HepG2 (cell line): ENCODE results near the gene RPL34. TPM values are rescaled to one million over a fixed set of nuclear protein-coding genes. Genes with fewer than 3 reads are reported as not detected.

Experiments used
- AKAP8 ChIP-seq: sonication (generic); formaldehyde crosslinking; IDR thresholded peaks from 2 replicates; pipeline ENCODE4 v1.5.1; 2020; ENCODE audit warnings: mild to moderate bottlenecking, missing genetic modification reagents
- DPF2 ChIP-seq: sonication (generic); formaldehyde crosslinking; IDR thresholded peaks from 2 replicates; pipeline ENCODE4 v1.4.0; 2020; ENCODE audit warnings: mild to moderate bottlenecking, low read depth, missing genetic modification reagents, borderline replicate concordance
- ELF1 ChIP-seq: sonication (generic); formaldehyde crosslinking; IDR thresholded peaks from 2 replicates; pipeline ENCODE4 v1.4.0; 2020; ENCODE audit warnings: missing genetic modification reagents
- ESRRA ChIP-seq: sonication (generic); formaldehyde crosslinking; IDR thresholded peaks from 2 replicates; pipeline ENCODE4 v1.5.1; 2020; ENCODE audit warnings: mild to moderate bottlenecking, low read depth, missing genetic modification reagents
- FOXP1 ChIP-seq, 2 experiments: fragments of 450-650 bp in 1 of 2; IDR thresholded peaks; 2 replicates each; pipeline ENCODE4 v1.6.1; 2017 to 2018; ENCODE audit warnings: antibody characterized with exemption in 1 of 2
- MXD4 ChIP-seq: IDR thresholded peaks from 2 replicates; pipeline ENCODE4 v1.6.1; 2016; ENCODE audit warnings: mild to moderate bottlenecking, missing biosample characterization, missing genetic modification reagents
- RNF2 ChIP-seq: fragments of 450-650 bp; conservative IDR thresholded peaks from 2 replicates; pipeline ENCODE4 v1.6.1; 2016; ENCODE audit warnings: low read depth
- SMAD9 ChIP-seq: sonication (generic); formaldehyde crosslinking; IDR thresholded peaks from 2 replicates; pipeline ENCODE4 v1.5.1; 2020; ENCODE audit warnings: mild to moderate bottlenecking, missing genetic modification reagents
- SNAPC2 ChIP-seq: sonication (generic); formaldehyde crosslinking; IDR thresholded peaks from 2 replicates; pipeline ENCODE4 v1.8.1; 2022; ENCODE audit warnings: mild to moderate bottlenecking, missing genetic modification reagents
- SNRNP70 ChIP-seq: fragments of 200-400 bp; formaldehyde crosslinking; IDR thresholded peaks from 2 replicates; pipeline ENCODE4 v1.6.1; 2017; ENCODE audit warnings: mild to moderate bottlenecking, low read depth, low read length, moderate library complexity
- TAF1 ChIP-seq: sonication (generic); formaldehyde crosslinking; IDR thresholded peaks from 2 replicates; pipeline ENCODE4 v1.4.0; 2020; ENCODE audit warnings: missing genetic modification reagents
- ZNF629 ChIP-seq: sonication (generic); formaldehyde crosslinking; conservative IDR thresholded peaks from 2 replicates; pipeline ENCODE4 v1.5.0; 2020; ENCODE audit warnings: missing genetic modification reagents
- ZNF773 ChIP-seq: sonication (generic); formaldehyde crosslinking; IDR thresholded peaks from 2 replicates; pipeline ENCODE4 v1.4.0; 2020; ENCODE audit warnings: missing genetic modification reagents, borderline replicate concordance
- polyA plus RNA-seq, 8 experiments: library from polyadenylated mRNA; depleted of rRNA in 3 of 8; stranded (reverse) in 7 of 8; unstranded in 1 of 8; fragments of >200 nt; fragmentation: Illumina TruSeq in 4 of 8; extraction: Trizol in 4 of 8; gene quantifications; 2 replicates each; pipeline versions ENCODE4 v1.2.1 to v1.2.3, GENCODE V29; 2011 to 2016; ENCODE audit warnings: low read depth in 4 of 8, missing spikeins in 1 of 8, mixed read lengths in 1 of 8; ENCODE audit not compliant: insufficient read depth in 1 of 8
- total RNA-seq, 5 experiments: library from RNA; depleted of rRNA; stranded (reverse); fragments of >200 nt; fragmentation: Illumina TruSeq; extraction: Trizol; gene quantifications; 2 replicates each; pipeline ENCODE4 v1.2.3, GENCODE V29; 2016; ENCODE audit warnings: low read depth in 1 of 5
- TF ChIP-seq, protein P1 (sequence below): sonication (generic); IDR thresholded peaks from 2 replicates; pipeline ENCODE4 v1.6.1; 2016; ENCODE audit warnings: low read depth, borderline replicate concordance
- TF ChIP-seq, protein P2 (sequence below): sonication (generic); formaldehyde crosslinking; IDR thresholded peaks from 2 replicates; pipeline ENCODE4 v1.5.1; 2020; ENCODE audit warnings: missing genetic modification reagents, mild to moderate bottlenecking, borderline replicate concordance
- TF ChIP-seq, protein P3 (sequence below): sonication (generic); formaldehyde crosslinking; IDR thresholded peaks from 2 replicates; pipeline ENCODE4 v1.5.1; 2020; ENCODE audit warnings: missing genetic modification reagents, mild to moderate bottlenecking, borderline replicate concordance
- TF ChIP-seq, protein P4 (sequence below): sonication (generic); formaldehyde crosslinking; IDR thresholded peaks from 2 replicates; pipeline ENCODE4 v1.4.0; 2020; ENCODE audit warnings: mild to moderate bottlenecking, missing genetic modification reagents
- TF ChIP-seq, protein P5 (sequence below): sonication (generic); formaldehyde crosslinking; IDR thresholded peaks from 2 replicates; pipeline ENCODE4 v1.4.0; 2020; ENCODE audit warnings: missing genetic modification reagents

The RPL34 gene
- total and polyA plus RNA-seq, 2 of the 13 experiments (the other 11 are each of a cell fraction or from before 2014, with no cell fraction given), result 2,235 to 3,985 TPM

DNA sequence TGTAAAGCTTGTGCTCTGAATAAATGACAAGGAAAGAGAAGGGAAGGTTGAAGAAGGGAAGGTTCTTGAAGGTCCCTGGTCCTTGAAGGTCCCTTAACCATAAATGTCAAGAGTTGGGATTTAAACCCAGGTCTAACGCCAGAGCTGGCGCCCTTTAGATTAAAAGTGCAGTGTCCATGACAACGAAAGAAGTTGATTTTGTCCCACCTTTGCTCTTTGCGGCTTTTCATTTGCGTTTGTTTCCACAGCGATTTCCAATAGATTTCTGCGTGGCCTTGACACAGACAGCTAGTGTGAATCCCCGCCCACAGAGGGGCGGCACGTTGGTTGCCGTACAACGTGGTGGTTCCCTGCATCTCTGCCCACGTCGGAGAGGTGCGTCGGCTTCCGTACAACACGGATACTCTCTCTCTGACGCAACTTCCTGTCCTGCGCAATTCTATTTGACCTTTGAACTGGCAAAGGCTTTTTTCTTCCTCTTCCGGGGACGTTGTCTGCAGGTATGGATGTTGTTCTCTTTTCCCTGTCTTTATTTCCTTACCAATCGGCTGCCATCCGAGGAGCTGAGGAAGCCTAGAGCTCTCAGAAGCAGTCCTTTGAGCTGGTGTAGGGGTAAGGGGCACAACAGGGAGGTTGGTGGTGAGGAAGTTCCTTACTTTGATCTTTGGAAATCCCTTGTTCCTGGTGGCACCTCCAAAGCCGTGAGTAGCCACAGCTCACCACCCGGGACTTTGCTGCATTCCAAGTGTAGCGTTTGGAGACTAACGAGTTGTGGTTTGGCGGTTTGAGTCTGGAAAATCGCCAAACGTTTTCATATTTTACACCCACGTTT is at the start of gene RPL34 (continued):
- TF ChIP-seq, protein P1, sequence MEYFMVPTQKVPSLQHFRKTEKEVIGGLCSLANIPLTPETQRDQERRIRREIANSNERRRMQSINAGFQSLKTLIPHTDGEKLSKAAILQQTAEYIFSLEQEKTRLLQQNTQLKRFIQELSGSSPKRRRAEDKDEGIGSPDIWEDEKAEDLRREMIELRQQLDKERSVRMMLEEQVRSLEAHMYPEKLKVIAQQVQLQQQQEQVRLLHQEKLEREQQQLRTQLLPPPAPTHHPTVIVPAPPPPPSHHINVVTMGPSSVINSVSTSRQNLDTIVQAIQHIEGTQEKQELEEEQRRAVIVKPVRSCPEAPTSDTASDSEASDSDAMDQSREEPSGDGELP, result no peak
- TF ChIP-seq RNF2 (no peak), ZNF629 (CRISPR knock-in tag) (no peak), FOXP1 (IDR thresholded peaks at IDR 0.05) (no peak), FOXP1 (CRISPR knock-in tag; IDR thresholded peaks at IDR 0.05) (0 out of 2 replicates have a peak, but pooled peaks have one; percentile 11), MXD4 (CRISPR knock-in tag) (0 out of 2 replicates have a peak, but pooled peaks have one; percentile 36), AKAP8 (no peak), ZNF773 (peak; percentile 49; the same call in 1 of the 2 replicates), ESRRA (no peak), ELF1 (peak; percentile 97), DPF2 (CRISPR knock-in tag) (no peak), SNRNP70 (no peak), SNAPC2 (CRISPR knock-in tag) (peak; percentile 73; the same call in 1 of the 2 replicates), TAF1 (peak; percentile 98), SMAD9 (CRISPR knock-in tag) (no peak)
- TF ChIP-seq, protein P2, sequence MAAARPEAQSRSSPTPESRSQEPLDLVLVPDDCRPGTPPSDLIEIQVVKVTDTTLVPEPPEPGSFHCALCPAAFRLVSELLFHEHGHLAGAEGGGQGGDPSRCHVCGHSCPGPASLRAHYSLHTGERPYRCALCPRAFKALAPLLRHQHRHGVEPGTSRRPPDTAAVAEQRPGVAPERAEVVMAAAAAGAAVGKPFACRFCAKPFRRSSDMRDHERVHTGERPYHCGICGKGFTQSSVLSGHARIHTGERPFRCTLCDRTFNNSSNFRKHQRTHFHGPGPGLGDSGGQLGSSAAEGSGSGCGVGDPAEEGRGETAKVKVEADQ (CRISPR knock-in tag), result no peak
- TF ChIP-seq, protein P3, sequence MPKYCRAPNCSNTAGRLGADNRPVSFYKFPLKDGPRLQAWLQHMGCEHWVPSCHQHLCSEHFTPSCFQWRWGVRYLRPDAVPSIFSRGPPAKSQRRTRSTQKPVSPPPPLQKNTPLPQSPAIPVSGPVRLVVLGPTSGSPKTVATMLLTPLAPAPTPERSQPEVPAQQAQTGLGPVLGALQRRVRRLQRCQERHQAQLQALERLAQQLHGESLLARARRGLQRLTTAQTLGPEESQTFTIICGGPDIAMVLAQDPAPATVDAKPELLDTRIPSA (CRISPR knock-in tag), result no peak
- TF ChIP-seq, protein P4, sequence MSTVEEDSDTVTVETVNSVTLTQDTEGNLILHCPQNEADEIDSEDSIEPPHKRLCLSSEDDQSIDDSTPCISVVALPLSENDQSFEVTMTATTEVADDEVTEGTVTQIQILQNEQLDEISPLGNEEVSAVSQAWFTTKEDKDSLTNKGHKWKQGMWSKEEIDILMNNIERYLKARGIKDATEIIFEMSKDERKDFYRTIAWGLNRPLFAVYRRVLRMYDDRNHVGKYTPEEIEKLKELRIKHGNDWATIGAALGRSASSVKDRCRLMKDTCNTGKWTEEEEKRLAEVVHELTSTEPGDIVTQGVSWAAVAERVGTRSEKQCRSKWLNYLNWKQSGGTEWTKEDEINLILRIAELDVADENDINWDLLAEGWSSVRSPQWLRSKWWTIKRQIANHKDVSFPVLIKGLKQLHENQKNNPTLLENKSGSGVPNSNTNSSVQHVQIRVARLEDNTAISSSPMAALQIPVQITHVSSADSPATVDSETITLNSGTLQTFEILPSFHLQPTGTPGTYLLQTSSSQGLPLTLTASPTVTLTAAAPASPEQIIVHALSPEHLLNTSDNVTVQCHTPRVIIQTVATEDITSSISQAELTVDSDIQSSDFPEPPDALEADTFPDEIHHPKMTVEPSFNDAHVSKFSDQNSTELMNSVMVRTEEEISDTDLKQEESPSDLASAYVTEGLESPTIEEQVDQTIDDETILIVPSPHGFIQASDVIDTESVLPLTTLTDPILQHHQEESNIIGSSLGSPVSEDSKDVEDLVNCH, result no peak
- TF ChIP-seq, protein P5, sequence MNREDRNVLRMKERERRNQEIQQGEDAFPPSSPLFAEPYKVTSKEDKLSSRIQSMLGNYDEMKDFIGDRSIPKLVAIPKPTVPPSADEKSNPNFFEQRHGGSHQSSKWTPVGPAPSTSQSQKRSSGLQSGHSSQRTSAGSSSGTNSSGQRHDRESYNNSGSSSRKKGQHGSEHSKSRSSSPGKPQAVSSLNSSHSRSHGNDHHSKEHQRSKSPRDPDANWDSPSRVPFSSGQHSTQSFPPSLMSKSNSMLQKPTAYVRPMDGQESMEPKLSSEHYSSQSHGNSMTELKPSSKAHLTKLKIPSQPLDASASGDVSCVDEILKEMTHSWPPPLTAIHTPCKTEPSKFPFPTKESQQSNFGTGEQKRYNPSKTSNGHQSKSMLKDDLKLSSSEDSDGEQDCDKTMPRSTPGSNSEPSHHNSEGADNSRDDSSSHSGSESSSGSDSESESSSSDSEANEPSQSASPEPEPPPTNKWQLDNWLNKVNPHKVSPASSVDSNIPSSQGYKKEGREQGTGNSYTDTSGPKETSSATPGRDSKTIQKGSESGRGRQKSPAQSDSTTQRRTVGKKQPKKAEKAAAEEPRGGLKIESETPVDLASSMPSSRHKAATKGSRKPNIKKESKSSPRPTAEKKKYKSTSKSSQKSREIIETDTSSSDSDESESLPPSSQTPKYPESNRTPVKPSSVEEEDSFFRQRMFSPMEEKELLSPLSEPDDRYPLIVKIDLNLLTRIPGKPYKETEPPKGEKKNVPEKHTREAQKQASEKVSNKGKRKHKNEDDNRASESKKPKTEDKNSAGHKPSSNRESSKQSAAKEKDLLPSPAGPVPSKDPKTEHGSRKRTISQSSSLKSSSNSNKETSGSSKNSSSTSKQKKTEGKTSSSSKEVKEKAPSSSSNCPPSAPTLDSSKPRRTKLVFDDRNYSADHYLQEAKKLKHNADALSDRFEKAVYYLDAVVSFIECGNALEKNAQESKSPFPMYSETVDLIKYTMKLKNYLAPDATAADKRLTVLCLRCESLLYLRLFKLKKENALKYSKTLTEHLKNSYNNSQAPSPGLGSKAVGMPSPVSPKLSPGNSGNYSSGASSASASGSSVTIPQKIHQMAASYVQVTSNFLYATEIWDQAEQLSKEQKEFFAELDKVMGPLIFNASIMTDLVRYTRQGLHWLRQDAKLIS, result peak; percentile 54; the same call in 1 of the 2 replicates
